ENCODE measurements around the gene CCM2.
A peak's percentile ranks its signal among the peaks of the same experiment; 100 is the strongest.

CCM2 gene

GRCh38 chr7:44969049-44969700 lies 30.8 kb upstream of the CCM2 start:
- DNase-seq, result no peak

- no peak for DNase-seq
Observed at GRCh38 chr7:44969701-44970522, 30.1 kb upstream of the CCM2 start.

- DNase-seq, result no peak
Observed at GRCh38 chr7:44970523-44971051, 29.4 kb upstream of the CCM2 start.

GRCh38 chr7:44971188-44971901 lies 28.7 kb upstream of the CCM2 start:
- DNase-seq, result no peak

GRCh38 chr7:44971902-44972441 lies 28.0 kb upstream of the CCM2 start:
- DNase-seq, result no peak

GRCh38 chr7:44972562-44972961 lies 27.4 kb upstream of the CCM2 start:
- DNase-seq, result no peak

GRCh38 chr7:44973610-44974401 lies 26.2 kb upstream of the CCM2 start:
- DNase-seq, result peak; percentile 84

GRCh38 chr7:44974549-44974948 lies 25.5 kb upstream of the CCM2 start:
- no peak for DNase-seq

GRCh38 chr7:44975331-44976039 lies 24.5 kb upstream of the CCM2 start:
- no peak for DNase-seq

- DNase-seq, result no peak
Observed at GRCh38 chr7:44976040-44976745, 23.8 kb upstream of the CCM2 start.

- DNase-seq, result no peak
Observed at GRCh38 chr7:44976746-44977196, 23.2 kb upstream of the CCM2 start.

GRCh38 chr7:44977304-44977958 lies 22.6 kb upstream of the CCM2 start:
- peak; percentile 91 for DNase-seq

- DNase-seq, result peak; percentile 74
Observed at GRCh38 chr7:44977959-44978335, 22.1 kb upstream of the CCM2 start.

GRCh38 chr7:44978511-44979366 lies 21.3 kb upstream of the CCM2 start, which contains the start of gene MYO1G:
TSS of gene MYO1G (minus strand) at chr7:44979015. CDS start at chr7:44978961, 54 bp downstream.
- peak; percentile 91 for DNase-seq

- no peak for DNase-seq
Observed at GRCh38 chr7:44979481-44980392, 20.3 kb upstream of the CCM2 start.

- DNase-seq, result peak; percentile 41
Observed at GRCh38 chr7:44980393-44981034, 19.5 kb upstream of the CCM2 start.

GRCh38 chr7:44981035-44981706 lies 18.8 kb upstream of the CCM2 start:
- DNase-seq, result no peak

Measured in hematopoietic multipotent progenitor cell treated with erythropoietin and hydrocortisone succinate and interleukin-3 and kit ligand, for 6 days (in vitro differentiated cells).